K562 (cell line): ENCODE measurements around the gene IL4I1. TPM values are rescaled to one million over a fixed set of nuclear protein-coding genes. Genes with fewer than 3 reads are reported as not detected.

ENCODE experiments used
- CCNT2 ChIP-seq: IDR thresholded peaks from 2 replicates; pipeline ENCODE4 v1.6.1; 2011; ENCODE audit warnings: borderline replicate concordance, low read depth, mild to moderate bottlenecking, moderate library complexity, mixed read lengths, low read length; ENCODE audit not compliant: insufficient read length; ENCODE audit errors: extremely low read depth
- GABPA ChIP-seq: fragments of 200-800 bp; sonication (Bioruptor generic); conservative IDR thresholded peaks from 2 replicates; pipeline ENCODE4 v1.6.1; 2016; ENCODE audit warnings: low read depth, missing genetic modification characterization, missing compliant biosample characterization
- HNRNPH1 ChIP-seq: fragments of 200-400 bp; formaldehyde crosslinking; optimal IDR thresholded peaks from 2 replicates; pipeline ENCODE3; 2017; ENCODE audit warnings: low read depth, mild to moderate bottlenecking, low read length, moderate library complexity
- HNRNPL ChIP-seq: fragments of 200-400 bp; formaldehyde crosslinking; IDR thresholded peaks from 2 replicates; pipeline ENCODE4 v1.6.1; 2017; ENCODE audit warnings: low read depth, mild to moderate bottlenecking, low read length
- KDM1A ChIP-seq, 2 experiments: fragments of 450-650 bp; IDR thresholded peaks; 2 replicates each; pipeline ENCODE4 v1.6.1; 2016; ENCODE audit warnings: mild to moderate bottlenecking in 2 of 2
- MAFK ChIP-seq: IDR thresholded peaks from 2 replicates; pipeline ENCODE4 v1.6.1; 2011; ENCODE audit warnings: low read length, improper control_type of control experiment
- PCBP1 ChIP-seq: fragments of 200-400 bp; formaldehyde crosslinking; IDR thresholded peaks from 2 replicates; pipeline ENCODE4 v1.6.1; 2018; ENCODE audit warnings: mild to moderate bottlenecking, low read depth, low read length; ENCODE audit not compliant: poor library complexity, severe bottlenecking
- PRDM10 ChIP-seq: fragments of 450-650 bp; IDR thresholded peaks from 2 replicates; pipeline ENCODE4 v1.6.1; 2018; ENCODE audit not compliant: partially characterized antibody
- RUNX1 ChIP-seq: sonication (generic); IDR thresholded peaks from 2 replicates; pipeline ENCODE4 v1.6.1; 2016; ENCODE audit warnings: antibody characterized with exemption, low read depth
- SMC3 ChIP-seq: conservative IDR thresholded peaks from 2 replicates; pipeline ENCODE4 v1.6.1; 2011; ENCODE audit warnings: low read depth, low read length, improper control_type of control experiment; ENCODE audit not compliant: insufficient read depth
- SRSF1 ChIP-seq: fragments of 200-400 bp; formaldehyde crosslinking; IDR thresholded peaks from 2 replicates; pipeline ENCODE4 v1.6.1; 2017; ENCODE audit warnings: mild to moderate bottlenecking, low read depth, low read length, moderate library complexity
- ZFP30 ChIP-seq: fragments of 250-450 bp; sonication (Bioruptor Pico); IDR thresholded peaks from 2 replicates; pipeline ENCODE4 v1.8.0; 2022; ENCODE audit warnings: moderate library complexity, mild to moderate bottlenecking, inconsistent platforms, borderline replicate concordance
- ZNF212 ChIP-seq: fragments of 450-650 bp; formaldehyde crosslinking; IDR thresholded peaks from 2 replicates; pipeline ENCODE4 v1.4.0; 2020; ENCODE audit warnings: mild to moderate bottlenecking
- polyA plus RNA-seq, 8 experiments: library from polyadenylated mRNA; depleted of rRNA in 4 of 8; stranded (reverse) in 5 of 8; unstranded in 3 of 8; fragments of >200 nt; fragmentation: Nextera tagmentation in 2 of 8; fragmentation: Illumina TruSeq in 1 of 8; extraction: Ambion mirVana in 2 of 8; extraction: Trizol in 1 of 8; gene quantifications; 2 replicates each; pipeline versions ENCODE4 v1.2.1 to v1.2.3, GENCODE V29; 2011 to 2014; ENCODE audit warnings: inconsistent platforms in 1 of 8, missing spikeins in 1 of 8
- total RNA-seq, 7 experiments: library from RNA; depleted of rRNA in 6 of 7; stranded (reverse); fragments of >200 nt in 6 of 7; fragmentation: Illumina TruSeq in 2 of 7; extraction: Trizol in 2 of 7; gene quantifications; 2 replicates each; pipeline versions ENCODE4 v1.2.1 to v1.2.3, GENCODE V29; 2011 to 2021; ENCODE audit warnings: low replicate concordance in 1 of 7
- TF ChIP-seq, protein P1 (sequence below): fragments of 250-450 bp; sonication (Bioruptor Pico); IDR thresholded peaks from 2 replicates; pipeline ENCODE4 v1.5.0; 2020; ENCODE audit warnings: mild to moderate bottlenecking, borderline replicate concordance
- TF ChIP-seq, protein P2 (sequence below): sonication (generic); formaldehyde crosslinking; IDR thresholded peaks from 2 replicates; pipeline ENCODE4 v1.8.0; 2022; ENCODE audit warnings: mild to moderate bottlenecking, missing genetic modification reagents
- TF ChIP-seq, protein P3 (sequence below): fragments of 450-650 bp; IDR thresholded peaks from 2 replicates; pipeline ENCODE4 v1.6.1; 2016; ENCODE audit warnings: low read depth, mild to moderate bottlenecking, moderate library complexity
- TF ChIP-seq, protein P4 (sequence below), 3 experiments: fragments of 200-800 bp in 1 of 3; sonication (Bioruptor generic) in 1 of 3; sonication (generic) in 1 of 3; formaldehyde crosslinking in 1 of 3; IDR thresholded peaks; 2 replicates each; pipeline versions ENCODE4 v1.6.1 to v1.8.0; 2016 to 2022; ENCODE audit warnings: mild to moderate bottlenecking in 2 of 3, missing compliant biosample characterization in 2 of 3, missing genetic modification characterization in 2 of 3, missing genetic modification reagents in 1 of 3

Gene IL4I1
- total and polyA plus RNA-seq, 9 of the 15 experiments (the other 6 are each of a cell fraction or from before 2014, with no cell fraction given), result 0.06 to 0.95 (median 0.43) TPM; not detected in 2

- TF ChIP-seq, protein P1, sequence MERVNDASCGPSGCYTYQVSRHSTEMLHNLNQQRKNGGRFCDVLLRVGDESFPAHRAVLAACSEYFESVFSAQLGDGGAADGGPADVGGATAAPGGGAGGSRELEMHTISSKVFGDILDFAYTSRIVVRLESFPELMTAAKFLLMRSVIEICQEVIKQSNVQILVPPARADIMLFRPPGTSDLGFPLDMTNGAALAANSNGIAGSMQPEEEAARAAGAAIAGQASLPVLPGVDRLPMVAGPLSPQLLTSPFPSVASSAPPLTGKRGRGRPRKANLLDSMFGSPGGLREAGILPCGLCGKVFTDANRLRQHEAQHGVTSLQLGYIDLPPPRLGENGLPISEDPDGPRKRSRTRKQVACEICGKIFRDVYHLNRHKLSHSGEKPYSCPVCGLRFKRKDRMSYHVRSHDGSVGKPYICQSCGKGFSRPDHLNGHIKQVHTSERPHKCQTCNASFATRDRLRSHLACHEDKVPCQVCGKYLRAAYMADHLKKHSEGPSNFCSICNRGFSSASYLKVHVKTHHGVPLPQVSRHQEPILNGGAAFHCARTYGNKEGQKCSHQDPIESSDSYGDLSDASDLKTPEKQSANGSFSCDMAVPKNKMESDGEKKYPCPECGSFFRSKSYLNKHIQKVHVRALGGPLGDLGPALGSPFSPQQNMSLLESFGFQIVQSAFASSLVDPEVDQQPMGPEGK (CRISPR knock-in tag), result no peak
- no peak for TF ChIP-seq CCNT2
- TF ChIP-seq HNRNPL, result no peak
- no peak for TF ChIP-seq PCBP1
- TF ChIP-seq SRSF1, result no peak
- TF ChIP-seq PRDM10, result peak; percentile 100
- no peak; the same call in 1 of the 2 replicates for TF ChIP-seq MAFK
- no peak for TF ChIP-seq ZFP30
- TF ChIP-seq SMC3, result no peak
- TF ChIP-seq HNRNPH1, result no peak
- TF ChIP-seq, protein P2, sequence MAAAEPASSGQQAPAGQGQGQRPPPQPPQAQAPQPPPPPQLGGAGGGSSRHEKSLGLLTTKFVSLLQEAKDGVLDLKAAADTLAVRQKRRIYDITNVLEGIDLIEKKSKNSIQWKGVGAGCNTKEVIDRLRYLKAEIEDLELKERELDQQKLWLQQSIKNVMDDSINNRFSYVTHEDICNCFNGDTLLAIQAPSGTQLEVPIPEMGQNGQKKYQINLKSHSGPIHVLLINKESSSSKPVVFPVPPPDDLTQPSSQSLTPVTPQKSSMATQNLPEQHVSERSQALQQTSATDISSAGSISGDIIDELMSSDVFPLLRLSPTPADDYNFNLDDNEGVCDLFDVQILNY (CRISPR knock-in tag), result no peak; the same call in 1 of the 2 replicates
- 0 out of 2 replicates have a peak, but pooled peaks have one; percentile 44 for TF ChIP-seq RUNX1
- TF ChIP-seq, protein P3, sequence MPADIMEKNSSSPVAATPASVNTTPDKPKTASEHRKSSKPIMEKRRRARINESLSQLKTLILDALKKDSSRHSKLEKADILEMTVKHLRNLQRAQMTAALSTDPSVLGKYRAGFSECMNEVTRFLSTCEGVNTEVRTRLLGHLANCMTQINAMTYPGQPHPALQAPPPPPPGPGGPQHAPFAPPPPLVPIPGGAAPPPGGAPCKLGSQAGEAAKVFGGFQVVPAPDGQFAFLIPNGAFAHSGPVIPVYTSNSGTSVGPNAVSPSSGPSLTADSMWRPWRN, result no peak
- TF ChIP-seq GABPA (tag), result peak; percentile 97
- TF ChIP-seq KDM1A (IDR thresholded peaks at IDR 0.05), result no peak
- no peak for TF ChIP-seq ZNF212 (CRISPR knock-in tag)
- TF ChIP-seq, protein P4, sequence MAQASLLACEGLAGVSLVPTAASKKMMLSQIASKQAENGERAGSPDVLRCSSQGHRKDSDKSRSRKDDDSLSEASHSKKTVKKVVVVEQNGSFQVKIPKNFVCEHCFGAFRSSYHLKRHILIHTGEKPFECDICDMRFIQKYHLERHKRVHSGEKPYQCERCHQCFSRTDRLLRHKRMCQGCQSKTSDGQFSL (CRISPR knock-in tag; IDR thresholded peaks at IDR 0.05), result no peak
- TF ChIP-seq, protein P4 (tag; IDR thresholded peaks at IDR 0.05), result no peak
These were observed 19.4 kb downstream of the IL4I1 start, which contains the start of the genes AKT1S1 and TBC1D17 (continued) for GRCh38 chr19:49877020-49877878.
